LNCAP (cell line): ENCODE measurements around the gene SLIT3.

Experiments used
- CTCF ChIP-seq: fragments of 450-650 bp; IDR thresholded peaks from 2 replicates; pipeline ENCODE4 v1.5.1; 2017; ENCODE audit warnings: mild to moderate bottlenecking

Gene SLIT3

GRCh38 chr5:168979135-168979534 is 321.8 kb downstream of the SLIT3 start:
- TF ChIP-seq CTCF: no peak

- no peak for TF ChIP-seq CTCF
Measured at GRCh38 chr5:168978500-168978899, 322.4 kb downstream of the SLIT3 start.

GRCh38 chr5:168978015-168978414 is 322.9 kb downstream of the SLIT3 start:
- TF ChIP-seq CTCF: no peak

- no peak for TF ChIP-seq CTCF
Measured at GRCh38 chr5:168976311-168976970, 324.5 kb downstream of the SLIT3 start.

- no peak for TF ChIP-seq CTCF
Measured at GRCh38 chr5:168975331-168975730, 325.6 kb downstream of the SLIT3 start.

- TF ChIP-seq CTCF: no peak
Measured at GRCh38 chr5:168974082-168974481, 326.9 kb downstream of the SLIT3 start.

GRCh38 chr5:168972731-168973130 is 328.2 kb downstream of the SLIT3 start:
- TF ChIP-seq CTCF: no peak

- no peak for TF ChIP-seq CTCF
Measured at GRCh38 chr5:168971100-168971499, 329.8 kb downstream of the SLIT3 start.
